HS-27A (cell line): Measurements from ENCODE around the gene COL6A6.
A peak's percentile ranks its signal among the peaks of the same experiment; 100 is the strongest.

Experiments used
- DNase-seq: peaks from one replicate; pipeline ENCODE4 v3.0.0-alpha.2; 2012; ENCODE audit warnings: low read depth, missing footprints

The COL6A6 gene

GRCh38 chr3:130516645-130517512 is at the start of gene COL6A6:
TSS of gene COL6A6 (plus strand) at chr3:130517177. CDS start at chr3:130560365, 43,188 bp downstream.
- no peak for DNase-seq

DNA sequence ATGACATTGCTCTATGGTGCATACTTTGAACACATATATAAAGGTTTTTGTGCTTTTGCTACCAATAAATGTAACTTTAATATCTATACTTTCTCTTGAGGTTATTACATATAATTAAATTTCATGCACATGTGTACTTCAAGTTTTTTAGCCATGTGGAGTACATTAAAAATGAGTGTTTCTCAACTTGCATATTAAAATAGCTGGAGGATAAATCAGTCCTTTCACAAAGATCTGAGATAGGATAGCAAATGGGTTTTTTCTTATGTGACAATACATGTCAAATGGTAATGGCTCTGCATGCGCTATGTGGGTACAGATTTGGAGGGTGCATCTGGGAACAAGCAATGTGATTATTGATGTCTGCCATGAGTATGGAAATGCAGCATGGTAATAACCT is 48.7 kb upstream of the COL6A6 start:
- DNase-seq, result no peak

- DNase-seq, result no peak
These were observed 46.9 kb upstream of the COL6A6 start for GRCh38 chr3:130470126-130470525.

DNA sequence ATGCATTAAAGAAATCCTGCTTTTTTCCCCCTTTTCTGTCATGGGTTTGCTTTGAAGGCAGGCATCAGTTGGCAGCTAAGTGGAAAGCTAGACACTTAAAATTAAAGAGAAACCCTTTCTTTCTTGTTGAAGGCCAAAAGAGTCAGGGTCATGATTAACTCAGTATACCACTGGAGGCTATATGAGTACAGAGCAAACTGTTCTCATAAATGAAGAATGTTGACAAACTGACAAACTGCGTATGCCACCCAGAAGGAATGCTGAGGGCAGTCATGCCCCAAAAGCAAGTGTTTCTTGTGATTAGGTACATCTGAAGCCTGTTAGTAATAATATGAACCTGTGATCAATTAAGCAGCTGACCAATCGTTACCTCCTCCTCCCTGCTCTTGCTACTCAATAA is 43.6 kb upstream of the COL6A6 start:
- DNase-seq, result no peak

GRCh38 chr3:130480736-130481135 is 36.2 kb upstream of the COL6A6 start:
- peak; percentile 5 for DNase-seq

GRCh38 chr3:130488288-130488687 is 28.7 kb upstream of the COL6A6 start:
- DNase-seq, result no peak

GRCh38 chr3:130488769-130489450 is 28.1 kb upstream of the COL6A6 start:
- DNase-seq, result no peak

GRCh38 chr3:130490241-130490640 is 26.7 kb upstream of the COL6A6 start:
- DNase-seq, result no peak

DNA sequence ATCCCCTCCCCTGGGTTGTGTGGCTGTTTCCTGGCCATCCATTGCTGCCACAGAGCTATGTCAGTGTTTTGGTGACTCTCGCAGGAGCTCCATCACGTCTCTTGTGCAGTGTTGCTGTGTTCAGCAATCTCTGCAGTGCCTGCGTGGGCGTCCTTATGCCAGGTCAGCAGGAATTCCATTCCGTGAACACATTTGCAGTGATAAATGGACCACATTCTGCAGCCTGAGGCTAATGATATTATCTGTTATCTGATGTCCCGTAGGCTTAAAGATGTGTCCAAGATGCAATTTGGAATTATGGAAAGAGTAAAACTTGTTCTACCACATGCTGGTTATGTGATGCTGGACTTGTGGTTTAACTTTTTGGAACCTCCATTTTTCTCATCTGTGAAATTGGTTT is 25.5 kb upstream of the COL6A6 start:
- no peak for DNase-seq

DNA sequence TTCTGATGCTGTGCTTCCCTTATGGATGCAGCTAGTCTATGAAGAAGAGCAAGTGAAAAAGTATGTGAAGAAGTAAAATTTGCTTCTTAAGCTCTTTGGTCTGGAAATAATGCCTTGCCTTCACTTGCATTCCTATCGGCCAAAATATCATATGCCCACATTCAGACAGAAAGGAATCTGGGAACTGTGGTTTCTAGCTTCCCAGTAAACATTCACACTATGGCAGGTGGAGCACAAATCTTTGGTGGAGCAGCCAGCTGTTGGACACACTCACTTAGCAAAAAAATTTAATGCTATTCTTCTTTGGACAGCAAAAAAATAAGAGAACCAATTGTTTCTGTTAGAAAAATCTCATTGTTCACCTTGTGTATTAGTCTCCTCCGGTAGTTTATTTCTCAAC is 12.3 kb upstream of the COL6A6 start:
- DNase-seq, result no peak

DNA sequence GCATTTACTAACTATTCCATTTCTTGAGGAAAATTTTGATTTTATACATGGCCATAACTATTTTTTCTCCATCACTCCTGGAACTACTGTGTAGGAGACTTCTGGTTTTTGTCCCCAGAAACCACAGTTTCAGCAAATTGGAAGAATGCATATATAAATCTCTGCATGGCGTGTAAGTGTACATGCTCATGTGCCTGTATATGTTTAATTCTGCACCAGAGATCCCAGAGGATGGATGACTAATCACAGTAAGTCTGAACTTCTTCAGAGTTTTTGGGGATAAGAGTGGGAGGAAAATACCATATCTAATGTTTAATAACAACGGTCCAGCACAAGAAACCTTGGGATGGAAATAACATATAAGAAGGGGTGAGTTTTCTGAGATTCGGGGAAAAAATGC is 10.9 kb upstream of the COL6A6 start:
- no peak for DNase-seq

- no peak for DNase-seq
These were observed 9.2 kb upstream of the COL6A6 start for GRCh38 chr3:130507746-130508145.

GRCh38 chr3:130509008-130509407 is 8.0 kb upstream of the COL6A6 start:
- no peak for DNase-seq

DNA sequence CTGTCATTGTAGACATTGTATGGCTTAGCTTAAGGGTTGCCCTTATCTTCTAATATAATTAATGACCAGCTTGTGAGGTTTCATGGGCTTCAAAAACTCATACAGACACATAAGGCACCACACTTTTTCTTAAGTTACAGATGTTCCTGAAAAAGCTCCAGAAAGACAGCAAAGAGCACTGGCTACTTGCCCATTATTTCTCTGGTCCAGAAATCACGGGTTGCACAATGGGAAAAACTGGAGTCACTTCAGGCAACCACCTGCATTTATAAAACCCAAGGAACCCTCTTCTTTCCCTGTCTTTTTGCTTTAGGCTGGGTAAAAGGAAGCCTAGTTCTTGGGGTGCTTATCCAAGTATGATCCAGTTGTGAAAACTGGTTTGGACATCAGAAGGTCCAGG is 2.3 kb upstream of the COL6A6 start:
- no peak for DNase-seq

DNA sequence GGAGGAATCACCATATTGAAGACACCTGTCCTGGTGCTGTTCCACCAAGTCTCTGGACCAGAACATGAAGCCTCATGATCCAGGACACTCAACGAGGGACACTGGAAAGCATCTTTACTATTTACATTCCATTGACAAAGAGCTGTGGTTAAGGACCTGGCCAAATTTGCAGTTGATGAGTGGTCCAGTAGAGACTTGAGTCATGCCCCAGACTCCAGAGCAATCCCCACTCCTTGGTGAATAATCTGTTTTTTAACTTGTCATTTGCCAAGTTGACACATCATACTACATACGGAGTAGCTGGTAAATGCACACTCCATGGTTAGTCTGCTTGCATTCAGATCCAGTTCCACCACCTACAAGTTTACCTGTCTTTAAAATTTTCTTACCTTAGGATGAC is 1.2 kb upstream of the COL6A6 start:
- DNase-seq, result no peak

GRCh38 chr3:130517602-130518001 is 625 bp downstream of the COL6A6 start:
- DNase-seq, result no peak

GRCh38 chr3:130519754-130520153 is 2.8 kb downstream of the COL6A6 start:
- DNase-seq, result no peak

GRCh38 chr3:130522399-130522798 is 5.4 kb downstream of the COL6A6 start:
- no peak for DNase-seq

GRCh38 chr3:130527426-130527825 is 10.4 kb downstream of the COL6A6 start:
- DNase-seq, result no peak

- DNase-seq, result no peak
These were observed 11.1 kb downstream of the COL6A6 start for GRCh38 chr3:130528120-130528519.

GRCh38 chr3:130529486-130530215 is 12.7 kb downstream of the COL6A6 start:
- no peak for DNase-seq

DNA sequence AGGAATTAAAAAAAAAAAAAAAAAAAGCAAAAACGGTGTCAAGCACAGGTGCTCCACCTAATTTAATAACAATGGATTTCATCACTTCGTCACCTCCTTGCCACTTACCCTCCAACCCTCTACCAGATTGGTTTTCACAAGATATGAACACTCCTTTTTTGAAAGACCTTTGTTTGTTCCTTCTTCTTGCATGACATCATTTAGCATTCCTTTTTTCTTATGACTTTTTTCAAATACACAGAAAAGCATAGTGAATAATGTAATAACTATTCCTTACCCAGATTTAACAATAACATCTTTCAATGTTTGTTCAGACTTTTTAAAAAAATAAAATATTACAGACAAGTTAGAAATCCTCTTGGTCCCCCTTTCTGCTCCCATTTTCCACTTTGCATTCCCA is 16.3 kb downstream of the COL6A6 start:
- no peak for DNase-seq
